Measurements from ENCODE around the gene GHITM.

DNA sequence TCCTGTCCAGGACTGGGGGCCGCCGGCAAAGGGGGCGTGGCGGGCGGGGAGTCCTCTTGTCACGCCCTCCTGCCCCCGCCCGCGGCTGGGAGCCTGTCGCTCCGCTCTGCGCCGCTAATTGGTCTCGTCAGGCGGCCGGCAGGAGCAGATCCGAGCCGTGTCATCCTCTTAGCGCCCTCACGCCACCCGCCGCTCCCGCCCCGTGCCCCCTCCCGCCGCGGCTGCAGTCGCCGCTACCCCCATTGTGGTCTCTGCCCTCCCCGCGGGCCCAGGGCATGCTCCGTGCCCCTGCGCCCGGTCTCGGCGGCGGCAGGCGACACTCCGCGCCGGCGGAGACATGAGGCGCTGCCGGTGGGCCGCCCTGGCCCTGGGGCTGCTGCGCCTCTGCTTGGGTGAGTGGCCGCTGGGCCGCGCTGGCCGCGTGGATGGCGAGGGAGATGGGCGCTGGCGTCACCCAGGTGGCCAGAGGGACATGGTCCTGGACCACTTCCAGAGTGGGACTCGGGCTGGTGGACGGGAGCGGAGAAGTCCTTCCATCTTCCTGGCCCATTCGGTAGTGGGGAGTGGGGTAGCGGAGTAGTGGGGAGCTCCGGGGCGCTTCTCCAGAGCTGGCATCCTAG is 55.2 kb downstream of the GHITM start, which contains the start of gene CDHR1:
- no peak for TF ChIP-seq POLR2AphosphoS5 (IDR thresholded peaks at IDR 0.05; ENCODE audit: low read depth, low read length)
- TF ChIP-seq, protein P1, sequence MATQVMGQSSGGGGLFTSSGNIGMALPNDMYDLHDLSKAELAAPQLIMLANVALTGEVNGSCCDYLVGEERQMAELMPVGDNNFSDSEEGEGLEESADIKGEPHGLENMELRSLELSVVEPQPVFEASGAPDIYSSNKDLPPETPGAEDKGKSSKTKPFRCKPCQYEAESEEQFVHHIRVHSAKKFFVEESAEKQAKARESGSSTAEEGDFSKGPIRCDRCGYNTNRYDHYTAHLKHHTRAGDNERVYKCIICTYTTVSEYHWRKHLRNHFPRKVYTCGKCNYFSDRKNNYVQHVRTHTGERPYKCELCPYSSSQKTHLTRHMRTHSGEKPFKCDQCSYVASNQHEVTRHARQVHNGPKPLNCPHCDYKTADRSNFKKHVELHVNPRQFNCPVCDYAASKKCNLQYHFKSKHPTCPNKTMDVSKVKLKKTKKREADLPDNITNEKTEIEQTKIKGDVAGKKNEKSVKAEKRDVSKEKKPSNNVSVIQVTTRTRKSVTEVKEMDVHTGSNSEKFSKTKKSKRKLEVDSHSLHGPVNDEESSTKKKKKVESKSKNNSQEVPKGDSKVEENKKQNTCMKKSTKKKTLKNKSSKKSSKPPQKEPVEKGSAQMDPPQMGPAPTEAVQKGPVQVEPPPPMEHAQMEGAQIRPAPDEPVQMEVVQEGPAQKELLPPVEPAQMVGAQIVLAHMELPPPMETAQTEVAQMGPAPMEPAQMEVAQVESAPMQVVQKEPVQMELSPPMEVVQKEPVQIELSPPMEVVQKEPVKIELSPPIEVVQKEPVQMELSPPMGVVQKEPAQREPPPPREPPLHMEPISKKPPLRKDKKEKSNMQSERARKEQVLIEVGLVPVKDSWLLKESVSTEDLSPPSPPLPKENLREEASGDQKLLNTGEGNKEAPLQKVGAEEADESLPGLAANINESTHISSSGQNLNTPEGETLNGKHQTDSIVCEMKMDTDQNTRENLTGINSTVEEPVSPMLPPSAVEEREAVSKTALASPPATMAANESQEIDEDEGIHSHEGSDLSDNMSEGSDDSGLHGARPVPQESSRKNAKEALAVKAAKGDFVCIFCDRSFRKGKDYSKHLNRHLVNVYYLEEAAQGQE (IDR thresholded peaks at IDR 0.05; ENCODE audit: insufficient read depth in 1 of 2, low read depth in 2 of 2, low read length in 2 of 2) = no peak

Data from PFSK-1 (cell line).